Testis (tissue), 2 donors: Measurements from ENCODE around the gene TNFRSF21.

Experiments
- POLR2A ChIP-seq: fragments of 450-650 bp; IDR thresholded peaks from one replicate; pipeline ENCODE4 v1.6.1; 2017; ENCODE audit warnings: antibody characterized with exemption, mild to moderate bottlenecking, moderate library complexity
- TF ChIP-seq, protein P1 (sequence below), 3 experiments: fragments of 450-650 bp in 2 of 3; fragments of 200-600 bp in 1 of 3; sonication (generic) in 1 of 3; IDR thresholded peaks; one replicate each; pipeline ENCODE4 v1.5.1; 2016 to 2019; ENCODE audit warnings: antibody characterized with exemption in 3 of 3, mild to moderate bottlenecking in 2 of 3, moderate library complexity in 1 of 3

DNA sequence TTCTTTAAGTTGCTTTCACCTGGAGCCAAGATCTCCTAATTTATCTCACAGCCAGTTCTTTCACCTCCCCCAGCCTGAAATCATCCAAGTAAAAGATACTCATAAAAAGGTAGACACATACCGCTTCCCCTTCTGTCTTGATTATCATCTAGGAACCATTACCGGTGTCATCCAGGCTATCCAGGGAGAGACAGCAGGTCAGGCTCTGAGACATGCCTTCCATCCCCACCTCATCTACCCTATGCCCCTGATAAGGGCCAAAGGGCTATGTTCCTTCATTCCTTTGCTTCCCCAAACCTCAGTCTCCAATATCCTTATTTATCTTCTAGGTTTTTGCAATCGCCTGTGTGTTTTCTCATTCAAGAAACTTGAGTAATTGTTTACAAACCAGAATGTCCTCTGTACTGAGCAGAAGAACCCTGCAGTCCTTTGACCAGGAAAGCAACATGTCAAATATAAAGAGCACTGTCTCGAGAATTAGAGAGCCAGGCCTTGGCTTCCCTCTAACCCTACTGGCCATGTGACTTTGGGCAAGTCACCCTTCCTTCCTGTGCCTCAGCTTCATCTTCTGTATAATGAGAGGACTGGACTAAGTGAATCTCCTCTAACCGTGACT is 41.0 kb downstream of the TNFRSF21 start:
- TF ChIP-seq, protein P1, sequence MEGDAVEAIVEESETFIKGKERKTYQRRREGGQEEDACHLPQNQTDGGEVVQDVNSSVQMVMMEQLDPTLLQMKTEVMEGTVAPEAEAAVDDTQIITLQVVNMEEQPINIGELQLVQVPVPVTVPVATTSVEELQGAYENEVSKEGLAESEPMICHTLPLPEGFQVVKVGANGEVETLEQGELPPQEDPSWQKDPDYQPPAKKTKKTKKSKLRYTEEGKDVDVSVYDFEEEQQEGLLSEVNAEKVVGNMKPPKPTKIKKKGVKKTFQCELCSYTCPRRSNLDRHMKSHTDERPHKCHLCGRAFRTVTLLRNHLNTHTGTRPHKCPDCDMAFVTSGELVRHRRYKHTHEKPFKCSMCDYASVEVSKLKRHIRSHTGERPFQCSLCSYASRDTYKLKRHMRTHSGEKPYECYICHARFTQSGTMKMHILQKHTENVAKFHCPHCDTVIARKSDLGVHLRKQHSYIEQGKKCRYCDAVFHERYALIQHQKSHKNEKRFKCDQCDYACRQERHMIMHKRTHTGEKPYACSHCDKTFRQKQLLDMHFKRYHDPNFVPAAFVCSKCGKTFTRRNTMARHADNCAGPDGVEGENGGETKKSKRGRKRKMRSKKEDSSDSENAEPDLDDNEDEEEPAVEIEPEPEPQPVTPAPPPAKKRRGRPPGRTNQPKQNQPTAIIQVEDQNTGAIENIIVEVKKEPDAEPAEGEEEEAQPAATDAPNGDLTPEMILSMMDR (IDR thresholded peaks at IDR 0.05): no peak
- no peak for TF ChIP-seq POLR2A
